ENCODE data around the gene PRSS33.

The PRSS33 gene

GRCh38 chr16:2826591-2827373, 39.4 kb upstream of the PRSS33 start:
- H3K4me3 ChIP-seq (ENCODE audit: low read depth, low read length): no peak overlapping the region
- DNase-seq (ENCODE audit: low read depth): no peak
- TF ChIP-seq CTCF (IDR thresholded peaks at IDR 0.05; ENCODE audit: low read depth, low read length, missing control alignments): no peak

- DNase-seq (ENCODE audit: low read depth): no peak
- H3K4me3 ChIP-seq (ENCODE audit: low read depth, low read length): no peak overlapping the region
- no peak for TF ChIP-seq CTCF (IDR thresholded peaks at IDR 0.05; ENCODE audit: low read depth, low read length, missing control alignments)
These were observed 38.5 kb upstream of the PRSS33 start for GRCh38 chr16:2825906-2826305.

GRCh38 chr16:2825049-2825742, 37.8 kb upstream of the PRSS33 start:
- DNase-seq (ENCODE audit: low read depth): no peak
- no peak for TF ChIP-seq CTCF (IDR thresholded peaks at IDR 0.05; ENCODE audit: low read depth, low read length, missing control alignments)

GRCh38 chr16:2824626-2825025, 37.3 kb upstream of the PRSS33 start:
- no peak for DNase-seq (ENCODE audit: low read depth)
- TF ChIP-seq CTCF (IDR thresholded peaks at IDR 0.05; ENCODE audit: low read depth, low read length, missing control alignments): no peak
- no peak overlapping the region for H3K4me3 ChIP-seq (ENCODE audit: low read depth, low read length)

More at GRCh38 chr16:2825049-2825742, 37.8 kb upstream of the PRSS33 start:
- H3K4me3 ChIP-seq (ENCODE audit: low read depth, low read length): no peak overlapping the region

- no peak for DNase-seq (ENCODE audit: low read depth)
- no peak for TF ChIP-seq CTCF (IDR thresholded peaks at IDR 0.05; ENCODE audit: low read depth, low read length, missing control alignments)
- H3K4me3 ChIP-seq (ENCODE audit: low read depth, low read length): no peak overlapping the region
These were observed 35.1 kb upstream of the PRSS33 start for GRCh38 chr16:2822496-2822895.

- DNase-seq (ENCODE audit: low read depth): no peak
- no peak for TF ChIP-seq CTCF (IDR thresholded peaks at IDR 0.05; ENCODE audit: low read depth, low read length, missing control alignments)
- no peak overlapping the region for H3K4me3 ChIP-seq (ENCODE audit: low read depth, low read length)
These were observed 34.8 kb upstream of the PRSS33 start for GRCh38 chr16:2822158-2822495.
